GM23338 (cell line): ENCODE data around the gene POLA1.

Experiments used
- CTCF ChIP-seq, 2 experiments: fragments of 200-600 bp in 1 of 2; sonication (generic) in 1 of 2; conservative IDR thresholded peaks; 2 replicates each; pipeline versions ENCODE4 v1.5.1 to v1.6.1; 2016 to 2017; ENCODE audit warnings: antibody characterized with exemption in 2 of 2, low read depth in 2 of 2, mild to moderate bottlenecking in 2 of 2, moderate library complexity in 1 of 2
- EZH2 ChIP-seq: fragments of 200-600 bp; sonication (generic); IDR thresholded peaks from one replicate; pipeline ENCODE4 v1.8.0; 2017; ENCODE audit warnings: antibody characterized with exemption, mild to moderate bottlenecking, low read depth; ENCODE audit not compliant: unreplicated experiment
- EZH2phosphoT487 ChIP-seq: fragments of 200-600 bp; sonication (generic); IDR thresholded peaks from one replicate; pipeline ENCODE4 v1.8.1; 2018; ENCODE audit warnings: antibody characterized with exemption; ENCODE audit not compliant: unreplicated experiment
- POLR2AphosphoS5 ChIP-seq: IDR thresholded peaks from 2 replicates; pipeline ENCODE4 v1.6.1; 2016; ENCODE audit warnings: antibody characterized with exemption, low read depth
- ZNF114 ChIP-seq: fragments of 250-450 bp; sonication (Bioruptor Pico); IDR thresholded peaks from 2 replicates; pipeline ENCODE4 v1.5.0; 2020; ENCODE audit warnings: mild to moderate bottlenecking, moderate library complexity

- TF ChIP-seq CTCF (conservative IDR thresholded peaks at IDR 0.05; ENCODE audit: low read depth in 2 of 2) = no peak
- TF ChIP-seq ZNF114 = no peak
- no peak for TF ChIP-seq EZH2phosphoT487
- TF ChIP-seq POLR2AphosphoS5 = no peak
- TF ChIP-seq EZH2 = no peak
These were observed 240.6 kb downstream of the POLA1 start for GRCh38 chrX:24934279-24934678.
